IMR-90 (cell line): ENCODE results near the gene PAX2. TPM values are rescaled to one million over a fixed set of nuclear protein-coding genes. Genes with fewer than 3 reads are reported as not detected.

Source experiments
- ATAC-seq: fragments of 200-7000 bp; cut with Tn5 transposase; 2 replicates; pipeline ENCODE4 v1.9.1; 2020; ENCODE audit warnings: low read depth, mild to moderate bottlenecking, moderate library complexity
- BruUV-seq: library from RNA; stranded (reverse); fragments of 400-500 nt; replicated peaks from 2 replicates; lab custom pipeline; 2021; lab: Mats Ljungman, UMichigan
- CTCF ChIA-PET: fragments of 300-600 bp; formaldehyde crosslinking; extraction: SDS; loops from one replicate; lab custom pipeline; 2021; ENCODE audit warnings: antibody characterized with exemption; lab: Yijun Ruan, JAX
- POLR2A ChIA-PET: fragments of 300-600 bp; sonication (Branson Sonifier 250); formaldehyde crosslinking; loops from one replicate; lab custom pipeline; 2022; ENCODE audit warnings: antibody characterized with exemption; ENCODE audit not compliant: unreplicated experiment; lab: Charles Lee
- DNase-seq: peaks from one replicate; pipeline ENCODE4 v3.0.0; 2013
- H2AFZ ChIP-seq: replicated peaks from 2 replicates; pipeline ENCODE3; 2013; ENCODE audit warnings: low read length, mild to moderate bottlenecking; ENCODE audit not compliant: poor library complexity
- H2AK5ac ChIP-seq: 2 replicates; pipeline ENCODE4 v1.6.1; 2013; ENCODE audit warnings: low read depth, low read length, inconsistent platforms
- H2AK9ac ChIP-seq: replicated peaks from 2 replicates; pipeline ENCODE3; 2013; ENCODE audit warnings: mild to moderate bottlenecking, low read depth, low read length, moderate library complexity; ENCODE audit not compliant: poor library complexity
- H2BK120ac ChIP-seq: 2 replicates; pipeline ENCODE4 v1.6.1; 2013; ENCODE audit warnings: low read depth, low read length, inconsistent platforms
- H2BK15ac ChIP-seq: 3 replicates; pipeline ENCODE4 v1.6.1; 2013; ENCODE audit warnings: low read depth, low read length, inconsistent platforms
- H2BK20ac ChIP-seq: 2 replicates; pipeline ENCODE4 v1.6.1; 2013; ENCODE audit warnings: low read depth, mild to moderate bottlenecking, inconsistent platforms, low read length, moderate library complexity
- H2BK5ac ChIP-seq: 2 replicates; pipeline ENCODE4 v1.6.1; 2013; ENCODE audit warnings: mild to moderate bottlenecking, low read depth, low read length, inconsistent platforms; ENCODE audit not compliant: poor library complexity, severe bottlenecking
- H3K14ac ChIP-seq: replicated peaks from 2 replicates; pipeline ENCODE4 v1.6.1; 2013; ENCODE audit warnings: low read depth, low read length, inconsistent platforms
- H3K18ac ChIP-seq: 2 replicates; pipeline ENCODE4 v1.6.1; 2013; ENCODE audit warnings: low read depth, low read length, control low read depth
- H3K23ac ChIP-seq: 2 replicates; pipeline ENCODE4 v1.6.1; 2013; ENCODE audit warnings: low read depth, low read length, inconsistent platforms
- H3K27ac ChIP-seq: 2 replicates; pipeline ENCODE4 v1.5.1; 2013; ENCODE audit warnings: mild to moderate bottlenecking, control low read depth, low read length; ENCODE audit not compliant: insufficient read depth
- H3K27me3 ChIP-seq: 2 replicates; pipeline ENCODE4 v1.6.1; 2013; ENCODE audit warnings: low read length; ENCODE audit not compliant: control insufficient read depth, insufficient read depth
- H3K36me3 ChIP-seq: 2 replicates; pipeline ENCODE4 v1.6.1; 2013; ENCODE audit warnings: low read length, mixed read lengths; ENCODE audit not compliant: control insufficient read depth, insufficient read depth
- H3K4ac ChIP-seq: 2 replicates; pipeline ENCODE4 v1.6.1; 2013; ENCODE audit warnings: low read depth, low read length, inconsistent platforms
- H3K4me1 ChIP-seq: 2 replicates; pipeline ENCODE4 v1.6.1; 2013; ENCODE audit warnings: low read length, mixed read lengths; ENCODE audit not compliant: control insufficient read depth, insufficient read depth
- H3K4me2 ChIP-seq: 2 replicates; pipeline ENCODE4 v1.6.1; 2013; ENCODE audit warnings: low read depth, mild to moderate bottlenecking, control low read depth, low read length, moderate library complexity
- H3K4me3 ChIP-seq: 2 replicates; pipeline ENCODE4 v1.5.1; 2013; ENCODE audit warnings: low read depth, mild to moderate bottlenecking, control low read depth, low read length, moderate library complexity; ENCODE audit not compliant: insufficient read depth
- H3K56ac ChIP-seq: 2 replicates; pipeline ENCODE4 v1.6.1; 2013; ENCODE audit warnings: low read length, inconsistent platforms; ENCODE audit not compliant: insufficient read depth; ENCODE audit errors: extremely low read depth
- H3K79me1 ChIP-seq, 2 experiments: 2 replicates each; pipeline ENCODE4 v1.6.1; 2013; ENCODE audit warnings: low read length in 2 of 2, inconsistent platforms in 1 of 2, low read depth in 1 of 2
- H3K9ac ChIP-seq: 2 replicates; pipeline ENCODE4 v1.6.1; 2013; ENCODE audit warnings: low read depth, low read length, control low read depth
- H3K9me1 ChIP-seq: 2 replicates; pipeline ENCODE4 v1.6.1; 2013; ENCODE audit warnings: low read length, inconsistent platforms; ENCODE audit not compliant: insufficient read depth
- H3K9me3 ChIP-seq: 2 replicates; pipeline ENCODE4 v1.6.1; 2013; ENCODE audit warnings: low read length; ENCODE audit not compliant: control insufficient read depth, insufficient read depth
- H4K20me1 ChIP-seq: 2 replicates; pipeline ENCODE4 v1.6.1; 2013; ENCODE audit warnings: low read length, inconsistent platforms; ENCODE audit not compliant: insufficient read depth
- H4K5ac ChIP-seq: 2 replicates; pipeline ENCODE4 v1.6.1; 2013; ENCODE audit warnings: mild to moderate bottlenecking, low read depth, low read length, control low read depth
- H4K8ac ChIP-seq, 2 experiments: 2 replicates each; pipeline ENCODE4 v1.6.1; 2013; ENCODE audit warnings: low read depth in 2 of 2, low read length in 2 of 2, control low read depth in 1 of 2, inconsistent platforms in 1 of 2
- H4K91ac ChIP-seq: 2 replicates; pipeline ENCODE4 v1.6.1; 2013; ENCODE audit warnings: low read depth, low read length, inconsistent platforms; ENCODE audit not compliant: insufficient read depth
- BHLHE40 ChIP-seq: fragments of 150-350 bp; IDR thresholded peaks from 2 replicates; pipeline ENCODE4 v1.6.1; 2016; ENCODE audit warnings: mild to moderate bottlenecking, low read depth, low read length
- CEBPB ChIP-seq: IDR thresholded peaks from 2 replicates; pipeline ENCODE4 v1.6.1; 2012; ENCODE audit warnings: low read depth, low read length, improper control_type of control experiment
- CHD1 ChIP-seq: IDR thresholded peaks from 2 replicates; pipeline ENCODE4 v1.6.1; 2012; ENCODE audit warnings: low read depth, low read length, improper control_type of control experiment
- FOS ChIP-seq: fragments of 150-350 bp; IDR thresholded peaks from 2 replicates; pipeline ENCODE4 v1.6.1; 2016; ENCODE audit warnings: low read depth, low read length
- MAFK ChIP-seq: IDR thresholded peaks from 2 replicates; pipeline ENCODE4 v1.6.1; 2012; ENCODE audit warnings: low read depth, low read length, improper control_type of control experiment
- MAZ ChIP-seq: IDR thresholded peaks from 2 replicates; pipeline ENCODE4 v1.6.1; 2012; ENCODE audit warnings: low read depth, mild to moderate bottlenecking, low read length, improper control_type of control experiment, moderate library complexity, borderline replicate concordance
- MXI1 ChIP-seq: IDR thresholded peaks from 2 replicates; pipeline ENCODE4 v1.6.1; 2012; ENCODE audit warnings: low read depth, mild to moderate bottlenecking, low read length, moderate library complexity, borderline replicate concordance
- NFE2L2 ChIP-seq: fragments of 150-350 bp; IDR thresholded peaks from 2 replicates; pipeline ENCODE4 v1.6.1; 2016; ENCODE audit warnings: low read depth, mild to moderate bottlenecking, low read length
- POLR2A ChIP-seq: IDR thresholded peaks from 2 replicates; pipeline ENCODE4 v1.6.1; 2012; ENCODE audit warnings: mild to moderate bottlenecking, low read depth, low read length
- RAD21 ChIP-seq: IDR thresholded peaks from 2 replicates; pipeline ENCODE4 v1.6.1; 2012; ENCODE audit warnings: low read length, improper control_type of control experiment
- RCOR1 ChIP-seq: IDR thresholded peaks from 2 replicates; pipeline ENCODE4 v1.6.1; 2012; ENCODE audit warnings: mild to moderate bottlenecking, low read length, improper control_type of control experiment; ENCODE audit not compliant: insufficient replicate concordance
- RFX5 ChIP-seq: IDR thresholded peaks from 2 replicates; pipeline ENCODE4 v1.8.0; 2012; ENCODE audit warnings: low read depth, mild to moderate bottlenecking, low read length, moderate library complexity
- SMC3 ChIP-seq: fragments of 150-350 bp; IDR thresholded peaks from 2 replicates; pipeline ENCODE4 v1.6.1; 2016; ENCODE audit warnings: low read depth, mild to moderate bottlenecking, antibody characterized with exemption, low read length, moderate library complexity
- USF2 ChIP-seq: fragments of 150-350 bp; IDR thresholded peaks from 2 replicates; pipeline ENCODE4 v1.6.1; 2017; ENCODE audit warnings: mild to moderate bottlenecking, antibody characterized with exemption, low read length, low read depth
- WGBS, 2 experiments: methylation state at CpG; one replicate each; pipeline versions ENCODE4 v1.1.5 to v1.1.7; 2013; ENCODE audit warnings: missing lambda C conversion rate in 2 of 2; ENCODE audit not compliant: insufficient read length in 1 of 2; ENCODE audit errors: extremely low coverage in 2 of 2; 5-methylcytosine and 5-hydroxymethylcytosine counted together
- dilution Hi-C: fragments of 300-500 bp; cut with HindIII; formaldehyde crosslinking; loops from one replicate; pipeline ENCODE4 v1.14.3; 2018; ENCODE audit warnings: low sequenced_read_pairs; ENCODE audit not compliant: unreplicated experiment
- in situ Hi-C: fragments of 300-500 bp; cut with MboI; formaldehyde crosslinking; loops from 3 replicates; pipeline ENCODE4 v1.14.3; 2019; ENCODE audit warnings: low sequenced_read_pairs, inconsistent platforms, mixed read lengths
- intact Hi-C: fragments of 100-400 bp; cut with micrococcal nuclease; formaldehyde crosslinking; loops from 2 replicates; pipeline ENCODE4 v1.10.0; 2022
- polyA plus RNA-seq, 3 experiments: library from polyadenylated mRNA; depleted of rRNA; stranded (reverse); fragments of >200 nt; gene quantifications; 2 replicates each; pipeline ENCODE4 v1.2.3, GENCODE V29; 2012; ENCODE audit warnings: low replicate concordance in 1 of 3
- total RNA-seq: library from RNA; depleted of rRNA; stranded (reverse); fragments of >200 nt; gene quantifications from 2 replicates; pipeline ENCODE4 v1.2.3, GENCODE V29; 2012
- TF ChIP-seq, protein P1 (sequence below): fragments of 150-350 bp; IDR thresholded peaks from 2 replicates; pipeline ENCODE4 v1.6.1; 2016; ENCODE audit warnings: low read depth, mild to moderate bottlenecking, low read length, moderate library complexity, borderline replicate concordance
- TF ChIP-seq, protein P2 (sequence below): conservative IDR thresholded peaks from 2 replicates; pipeline ENCODE4 v1.5.1; 2012; ENCODE audit warnings: mild to moderate bottlenecking, low read depth, low read length, improper control_type of control experiment

Gene PAX2
- total and polyA plus RNA-seq, 2 of the 4 experiments (the other 2 are of a cell fraction): not detected

DNA sequence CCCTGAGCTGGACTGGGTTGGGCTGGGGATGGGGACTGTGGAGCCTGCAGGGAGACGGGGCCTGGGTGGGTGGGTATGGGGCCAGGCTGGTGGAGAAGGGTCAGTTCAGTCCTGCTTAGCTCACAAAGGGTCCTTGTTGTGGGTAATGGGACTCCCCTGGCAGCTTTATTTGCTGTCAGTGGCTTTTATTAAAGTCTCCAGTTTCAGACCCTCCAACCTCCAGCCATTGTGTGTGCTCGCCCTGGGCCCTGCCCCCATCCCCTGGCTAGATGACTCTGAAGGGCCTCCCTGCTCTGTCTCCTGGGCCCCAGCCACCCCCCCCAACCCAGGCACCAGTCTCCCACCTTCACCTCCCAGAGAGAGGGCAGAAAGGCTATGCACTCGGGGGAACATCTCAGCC is 123.0 kb downstream of the PAX2 start:
- no peak overlapping the region for H3K4me3 ChIP-seq
- no peak overlapping the region for H3K23ac ChIP-seq
- no peak overlapping the region for H2AFZ ChIP-seq
- DNase-seq: no peak
- no peak overlapping the region for H4K8ac ChIP-seq
- no TSS peak for BruUV-seq
- no peak overlapping the region for H2AK5ac ChIP-seq
- TF ChIP-seq MAZ (no peak), BHLHE40 (no peak), RCOR1 (no peak), NFE2L2 (no peak), RAD21 (no peak), MXI1 (no peak), FOS (no peak), CHD1 (no peak), SMC3 (no peak), USF2 (no peak), CEBPB (no peak), RFX5 (no peak), MAFK (no peak), POLR2A (no peak)
- TF ChIP-seq, protein P1, sequence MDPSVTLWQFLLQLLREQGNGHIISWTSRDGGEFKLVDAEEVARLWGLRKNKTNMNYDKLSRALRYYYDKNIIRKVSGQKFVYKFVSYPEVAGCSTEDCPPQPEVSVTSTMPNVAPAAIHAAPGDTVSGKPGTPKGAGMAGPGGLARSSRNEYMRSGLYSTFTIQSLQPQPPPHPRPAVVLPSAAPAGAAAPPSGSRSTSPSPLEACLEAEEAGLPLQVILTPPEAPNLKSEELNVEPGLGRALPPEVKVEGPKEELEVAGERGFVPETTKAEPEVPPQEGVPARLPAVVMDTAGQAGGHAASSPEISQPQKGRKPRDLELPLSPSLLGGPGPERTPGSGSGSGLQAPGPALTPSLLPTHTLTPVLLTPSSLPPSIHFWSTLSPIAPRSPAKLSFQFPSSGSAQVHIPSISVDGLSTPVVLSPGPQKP: no peak
- TF ChIP-seq, protein P2, sequence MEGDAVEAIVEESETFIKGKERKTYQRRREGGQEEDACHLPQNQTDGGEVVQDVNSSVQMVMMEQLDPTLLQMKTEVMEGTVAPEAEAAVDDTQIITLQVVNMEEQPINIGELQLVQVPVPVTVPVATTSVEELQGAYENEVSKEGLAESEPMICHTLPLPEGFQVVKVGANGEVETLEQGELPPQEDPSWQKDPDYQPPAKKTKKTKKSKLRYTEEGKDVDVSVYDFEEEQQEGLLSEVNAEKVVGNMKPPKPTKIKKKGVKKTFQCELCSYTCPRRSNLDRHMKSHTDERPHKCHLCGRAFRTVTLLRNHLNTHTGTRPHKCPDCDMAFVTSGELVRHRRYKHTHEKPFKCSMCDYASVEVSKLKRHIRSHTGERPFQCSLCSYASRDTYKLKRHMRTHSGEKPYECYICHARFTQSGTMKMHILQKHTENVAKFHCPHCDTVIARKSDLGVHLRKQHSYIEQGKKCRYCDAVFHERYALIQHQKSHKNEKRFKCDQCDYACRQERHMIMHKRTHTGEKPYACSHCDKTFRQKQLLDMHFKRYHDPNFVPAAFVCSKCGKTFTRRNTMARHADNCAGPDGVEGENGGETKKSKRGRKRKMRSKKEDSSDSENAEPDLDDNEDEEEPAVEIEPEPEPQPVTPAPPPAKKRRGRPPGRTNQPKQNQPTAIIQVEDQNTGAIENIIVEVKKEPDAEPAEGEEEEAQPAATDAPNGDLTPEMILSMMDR: no peak
- no peak for ATAC-seq
- no peak overlapping the region for H3K4ac ChIP-seq
- no peak overlapping the region for H2AK9ac ChIP-seq
- no peak overlapping the region for H2BK20ac ChIP-seq
- H3K14ac ChIP-seq: no peak overlapping the region
- H2BK15ac ChIP-seq: no peak overlapping the region
- H3K9me3 ChIP-seq: no peaks in the 10 kb centered on the region
- ChIA-PET CTCF (no interaction called here), POLR2A (interaction anchor here (0.7 kb wide), 1 partner anchor 336 kb away, joined by 3 read pairs; no protein-coding TSS in a partner anchor)
- no peak overlapping the region for H4K5ac ChIP-seq
- dilution Hi-C loops (no loop called here), intact Hi-C loops (no loop called here), in situ Hi-C loops (no loop called here)
- H3K36me3 ChIP-seq: no peaks in the 10 kb centered on the region
- H3K4me2 ChIP-seq: no peak overlapping the region
- peaks cover 12% of the 10 kb centered on the region for H3K4me1 ChIP-seq
- H3K18ac ChIP-seq: no peak overlapping the region
- H4K20me1 ChIP-seq: no peaks in the 10 kb centered on the region
- no peaks in the 10 kb centered on the region for H3K79me1 ChIP-seq
- H2BK120ac ChIP-seq: no peak overlapping the region
- no peak overlapping the region for H3K27ac ChIP-seq
- WGBS, 2 experiments: no CpG with 5 or more reads among the region's 3 CpGs
- H2BK5ac ChIP-seq: no peak overlapping the region
- H3K27me3 ChIP-seq: peaks cover 40% of the 10 kb centered on the region
- H4K91ac ChIP-seq: no peak overlapping the region
- H3K9ac ChIP-seq: no peak overlapping the region
- no peak overlapping the region for H3K56ac ChIP-seq
- H3K9me1 ChIP-seq: peaks cover 10% of the 10 kb centered on the region
